Panc1 (cell line): ENCODE results near the gene HOXA13. TPM values are rescaled to one million over a fixed set of nuclear protein-coding genes. Genes with fewer than 3 reads are reported as not detected.

Experiments
- ATAC-seq: fragments of 200-7000 bp; cut with Tn5 transposase; 2 replicates; pipeline ENCODE4 v1.9.1; 2020; ENCODE audit warnings: mild to moderate bottlenecking, moderate library complexity
- BruUV-seq: library from RNA; stranded (reverse); fragments of 400-500 nt; replicated peaks from 2 replicates; lab custom pipeline; 2021; lab: Mats Ljungman, UMichigan
- CTCF ChIA-PET: fragments of 300-600 bp; sonication (Branson Sonifier 250); formaldehyde crosslinking; loops from one replicate; lab custom pipeline; 2022; ENCODE audit warnings: antibody characterized with exemption; lab: Charles Lee
- POLR2A ChIA-PET: fragments of 300-600 bp; sonication (Branson Sonifier 250); formaldehyde crosslinking; loops from one replicate; lab custom pipeline; 2022; ENCODE audit warnings: antibody characterized with exemption; lab: Charles Lee
- DNase-seq: peaks from one replicate; pipeline ENCODE4 v3.0.0-alpha.2; 2010; ENCODE audit warnings: low read depth, low spot score
- H3K27ac ChIP-seq: 2 replicates; pipeline ENCODE4 v1.5.1; 2011; ENCODE audit warnings: mild to moderate bottlenecking, low read length, inconsistent platforms
- H3K27me3 ChIP-seq: fragments of 200-500 bp; sonication (Bioruptor generic); 2 replicates; pipeline ENCODE4 v1.6.0; 2014; ENCODE audit warnings: low read length, inconsistent platforms; ENCODE audit not compliant: control insufficient read depth, insufficient read depth
- H3K36me3 ChIP-seq: fragments of 200-500 bp; sonication (Bioruptor generic); 2 replicates; pipeline ENCODE4 v1.5.1; 2014; ENCODE audit warnings: inconsistent platforms, mild to moderate bottlenecking, low read length, moderate library complexity; ENCODE audit not compliant: control insufficient read depth, insufficient read depth
- H3K4me1 ChIP-seq: 2 replicates; pipeline ENCODE4 v1.5.1; 2011; ENCODE audit warnings: inconsistent platforms, mild to moderate bottlenecking, low read length, moderate library complexity; ENCODE audit not compliant: control insufficient read depth, insufficient read depth
- H3K4me3 ChIP-seq, 2 experiments: 2 replicates each; pipeline ENCODE4 v1.5.1; 2011 to 2012; ENCODE audit warnings: low read depth in 2 of 2, low read length in 2 of 2, mild to moderate bottlenecking in 2 of 2, inconsistent platforms in 1 of 2, moderate library complexity in 1 of 2
- H3K9me3 ChIP-seq: fragments of 200-500 bp; sonication (Bioruptor generic); 2 replicates; pipeline ENCODE4 v1.5.1; 2014; ENCODE audit warnings: low read depth, mild to moderate bottlenecking, inconsistent platforms, low read length, moderate library complexity; ENCODE audit not compliant: control insufficient read depth, insufficient read depth
- CTCF ChIP-seq: fragments of 450-650 bp; IDR thresholded peaks from 2 replicates; pipeline ENCODE4 v1.5.1; 2017; ENCODE audit warnings: mild to moderate bottlenecking
- POLR2AphosphoS5 ChIP-seq: IDR thresholded peaks from 2 replicates; pipeline ENCODE4 v1.6.1; 2012; ENCODE audit warnings: mild to moderate bottlenecking, low read depth, low read length, moderate library complexity
- REST ChIP-seq, 2 experiments: IDR thresholded peaks; 2 replicates each; pipeline ENCODE4 v1.6.1; 2011 to 2012; ENCODE audit warnings: low read depth in 2 of 2, control low read depth in 1 of 2, low read length in 1 of 2, mild to moderate bottlenecking in 1 of 2, moderate library complexity in 1 of 2; ENCODE audit not compliant: insufficient read depth in 1 of 2
- SIN3A ChIP-seq: IDR thresholded peaks from 2 replicates; pipeline ENCODE4 v1.6.1; 2012; ENCODE audit warnings: low read depth, mild to moderate bottlenecking, low read length, moderate library complexity, borderline replicate concordance; ENCODE audit not compliant: insufficient read depth
- TCF7L2 ChIP-seq: IDR thresholded peaks from 2 replicates; pipeline ENCODE4 v1.6.1; 2011; ENCODE audit warnings: mild to moderate bottlenecking, low read depth, low read length, inconsistent platforms
- in situ Hi-C: cut with HindIII; loops from 2 replicates; pipeline ENCODE4 v1.10.0; 2016; ENCODE audit warnings: low sequenced_read_pairs, low pct_unique_long_range_greater_than_20kb
- intact Hi-C: fragments of 100-400 bp; cut with micrococcal nuclease; formaldehyde crosslinking; loops from one replicate; pipeline ENCODE4 v1.10.0; 2022; ENCODE audit not compliant: unreplicated experiment
- total RNA-seq: library from RNA; stranded (reverse); gene quantifications from one replicate; pipeline ENCODE4 v1.2.1, GENCODE V29; 2021; ENCODE audit not compliant: unreplicated experiment

HOXA13 gene
- total RNA-seq, 1 experiment from 2014 or later: 1.2 TPM

GRCh38 chr7:27245124-27245797, 45.4 kb upstream of the HOXA13 start:
- ATAC-seq: no peak; the same call in 1 of the 2 replicates
- POLR2A ChIA-PET: no interaction called here
- intact Hi-C loops (no loop called here), in situ Hi-C loops (no loop called here)
- no peaks in the 10 kb centered on the region for H3K36me3 ChIP-seq
- H3K27me3 ChIP-seq: peaks cover 35% of the 10 kb centered on the region
- DNase-seq: no peak
- BruUV-seq: no TSS peak
- no peaks in the 10 kb centered on the region for H3K9me3 ChIP-seq
- no peak overlapping the region for H3K27ac ChIP-seq
- CTCF ChIA-PET: no interaction called here
- H3K4me3 ChIP-seq: peak overlapping the region; percentile 28 to 45
- no peak for TF ChIP-seq TCF7L2
- TF ChIP-seq SIN3A: no peak
- TF ChIP-seq CTCF: no peak
- no peak for TF ChIP-seq POLR2AphosphoS5
- no peak for TF ChIP-seq REST (IDR thresholded peaks at IDR 0.05; ENCODE audit: insufficient read depth in 1 of 2, low read depth in 2 of 2, low read length in 1 of 2)
- no peaks in the 10 kb centered on the region; the same call in none of the 2 replicates for H3K4me1 ChIP-seq

GRCh38 chr7:27244488-27245123, 44.7 kb upstream of the HOXA13 start:
- intact Hi-C loops: no loop called here
- peaks cover 35% of the 10 kb centered on the region for H3K27me3 ChIP-seq
- no peaks in the 10 kb centered on the region; the same call in none of the 2 replicates for H3K4me1 ChIP-seq
- TF ChIP-seq SIN3A: no peak
- TF ChIP-seq POLR2AphosphoS5: no peak
- no peak for TF ChIP-seq REST (IDR thresholded peaks at IDR 0.05; ENCODE audit: insufficient read depth in 1 of 2, low read depth in 2 of 2, low read length in 1 of 2)
- ChIA-PET POLR2A (no interaction called here), CTCF (no interaction called here)
- H3K4me3 ChIP-seq: no peak overlapping the region
- no peak overlapping the region for H3K27ac ChIP-seq
- no peaks in the 10 kb centered on the region for H3K9me3 ChIP-seq
- no peaks in the 10 kb centered on the region for H3K36me3 ChIP-seq
- ATAC-seq (no peak), DNase-seq (no peak)
- BruUV-seq: no TSS peak
- in situ Hi-C loops: no loop called here
